H9 (cell line): ENCODE results near the gene POP4. TPM values are rescaled to one million over a fixed set of nuclear protein-coding genes. Genes with fewer than 3 reads are reported as not detected.

Experiments
- DNase-seq: peaks from one replicate; pipeline ENCODE4 v3.0.0-alpha.2; 2017
- H2AFZ ChIP-seq: one replicate; pipeline ENCODE4 v1.6.1; 2013; ENCODE audit warnings: mild to moderate bottlenecking, low read length, control low read depth, moderate library complexity
- H2AK5ac ChIP-seq: 2 replicates; pipeline ENCODE4 v1.6.1; 2013; ENCODE audit warnings: low read length, control low read depth, mixed read lengths; ENCODE audit not compliant: insufficient read length
- H2BK120ac ChIP-seq: one replicate; pipeline ENCODE4 v1.6.1; 2013; ENCODE audit warnings: low read depth, mild to moderate bottlenecking, low read length, control low read depth, inconsistent platforms; ENCODE audit not compliant: poor library complexity, severe bottlenecking
- H2BK12ac ChIP-seq: 2 replicates; pipeline ENCODE4 v1.6.1; 2013; ENCODE audit warnings: low read length, control low read depth, mixed read lengths, low read depth; ENCODE audit not compliant: insufficient read length
- H2BK15ac ChIP-seq: 2 replicates; pipeline ENCODE4 v1.6.1; 2013; ENCODE audit warnings: low read depth, low read length, control low read depth
- H2BK20ac ChIP-seq: one replicate; pipeline ENCODE4 v1.6.1; 2013; ENCODE audit warnings: low read depth, mild to moderate bottlenecking, low read length, control low read depth, inconsistent platforms; ENCODE audit not compliant: poor library complexity, severe bottlenecking
- H2BK5ac ChIP-seq: 2 replicates; pipeline ENCODE4 v1.6.1; 2013; ENCODE audit warnings: low read length, control low read depth, mixed read lengths; ENCODE audit not compliant: insufficient read length
- H3K14ac ChIP-seq: 2 replicates; pipeline ENCODE4 v1.6.1; 2013; ENCODE audit warnings: low read length, control low read depth; ENCODE audit not compliant: insufficient read depth
- H3K18ac ChIP-seq: 2 replicates; pipeline ENCODE4 v1.6.1; 2013; ENCODE audit warnings: low read depth, mild to moderate bottlenecking, mixed read lengths, low read length, control low read depth; ENCODE audit not compliant: insufficient read length
- H3K23ac ChIP-seq: 2 replicates; pipeline ENCODE4 v1.6.1; 2013; ENCODE audit warnings: low read length, control low read depth, mixed read lengths, low read depth; ENCODE audit not compliant: insufficient read length
- H3K23me2 ChIP-seq: 2 replicates; pipeline ENCODE4 v1.6.1; 2013; ENCODE audit warnings: low read depth, mild to moderate bottlenecking, mixed read lengths, low read length, control low read depth; ENCODE audit not compliant: insufficient read length, poor library complexity, severe bottlenecking
- H3K27ac ChIP-seq: 2 replicates; pipeline ENCODE4 v1.5.1; 2013; ENCODE audit warnings: low read length, control low read depth, mixed read lengths, low read depth; ENCODE audit not compliant: insufficient read length
- H3K27me3 ChIP-seq: 2 replicates; pipeline ENCODE4 v1.6.1; 2013; ENCODE audit warnings: low read length, control low read depth, inconsistent platforms; ENCODE audit not compliant: insufficient read depth
- H3K4ac ChIP-seq: 2 replicates; pipeline ENCODE4 v1.6.1; 2013; ENCODE audit warnings: low read depth, mild to moderate bottlenecking, control low read depth, inconsistent platforms, low read length, moderate library complexity
- H3K4me1 ChIP-seq: 2 replicates; pipeline ENCODE4 v1.6.1; 2013; ENCODE audit warnings: low read length, control low read depth, inconsistent platforms; ENCODE audit not compliant: insufficient read depth
- H3K4me2 ChIP-seq: 2 replicates; pipeline ENCODE4 v1.6.1; 2013; ENCODE audit warnings: low read length, control low read depth, mixed read lengths; ENCODE audit not compliant: insufficient read length, insufficient read depth
- H3K56ac ChIP-seq: 2 replicates; pipeline ENCODE4 v1.6.1; 2013; ENCODE audit warnings: low read depth, mild to moderate bottlenecking, mixed read lengths, low read length, control low read depth; ENCODE audit not compliant: insufficient read length
- H3K79me1 ChIP-seq: 2 replicates; pipeline ENCODE4 v1.6.1; 2013; ENCODE audit warnings: low read depth, mild to moderate bottlenecking, moderate library complexity, low read length, control low read depth, inconsistent platforms; ENCODE audit not compliant: insufficient read depth, poor library complexity, severe bottlenecking
- H3K79me2 ChIP-seq: 2 replicates; pipeline ENCODE4 v1.6.1; 2013; ENCODE audit warnings: low read length, control low read depth, inconsistent platforms; ENCODE audit not compliant: insufficient read depth
- H3K9ac ChIP-seq: 2 replicates; pipeline ENCODE4 v1.6.1; 2013; ENCODE audit warnings: low read length, control low read depth, mixed read lengths; ENCODE audit not compliant: insufficient read length; ENCODE audit errors: extremely low read depth
- H3K9me3 ChIP-seq: one replicate; pipeline ENCODE4 v1.6.1; 2013; ENCODE audit warnings: low read depth, low read length, inconsistent platforms; ENCODE audit not compliant: control insufficient read depth
- H3T11ph ChIP-seq: one replicate; pipeline ENCODE4 v1.6.1; 2013; ENCODE audit warnings: mild to moderate bottlenecking, low read length, control low read depth, inconsistent platforms
- H4K20me1 ChIP-seq: one replicate; pipeline ENCODE4 v1.6.1; 2013; ENCODE audit not compliant: control insufficient read depth, insufficient read length, insufficient read depth
- H4K5ac ChIP-seq: 2 replicates; pipeline ENCODE4 v1.6.1; 2013; ENCODE audit warnings: low read depth, mild to moderate bottlenecking, mixed read lengths, low read length, control low read depth; ENCODE audit not compliant: insufficient read length
- H4K8ac ChIP-seq: replicated peaks from 2 replicates; pipeline ENCODE4 v1.6.1; 2013; ENCODE audit warnings: low read length, control low read depth, mixed read lengths, low read depth; ENCODE audit not compliant: insufficient read length
- H4K91ac ChIP-seq: 2 replicates; pipeline ENCODE4 v1.6.1; 2013; ENCODE audit warnings: low read depth, mild to moderate bottlenecking, moderate library complexity, mixed read lengths, low read length, control low read depth; ENCODE audit not compliant: insufficient read length
- H3K27ac Mint-ChIP-seq, 3 experiments: 2 replicates in 2 of 3; 3 replicates in 1 of 3; pipeline ENCODE4 v1.8.0; 2020 to 2021; ENCODE audit warnings: mixed read lengths in 3 of 3, mild to moderate bottlenecking in 1 of 3, moderate library complexity in 1 of 3
- H3K27me3 Mint-ChIP-seq: 2 replicates; pipeline ENCODE4 v1.8.0; 2021; ENCODE audit warnings: low read depth, mild to moderate bottlenecking, moderate library complexity, mixed read lengths
- H3K36me3 Mint-ChIP-seq, 3 experiments: 2 replicates in 2 of 3; 3 replicates in 1 of 3; pipeline ENCODE4 v1.8.0; 2020 to 2021; ENCODE audit warnings: low read depth in 3 of 3, mixed read lengths in 3 of 3; ENCODE audit not compliant: insufficient read depth in 1 of 3
- H3K4me1 Mint-ChIP-seq, 2 experiments: 2 replicates each; pipeline ENCODE4 v1.8.0; 2020; ENCODE audit warnings: mixed read lengths in 2 of 2
- H3K4me3 Mint-ChIP-seq, 2 experiments: 2 replicates in 1 of 2; 3 replicates in 1 of 2; pipeline ENCODE4 v1.8.0; 2020 to 2021; ENCODE audit warnings: mild to moderate bottlenecking in 2 of 2, mixed read lengths in 2 of 2, moderate library complexity in 1 of 2
- H3K9me3 Mint-ChIP-seq, 2 experiments: 2 replicates in 1 of 2; 3 replicates in 1 of 2; pipeline ENCODE4 v1.8.0; 2020; ENCODE audit warnings: mild to moderate bottlenecking in 2 of 2, mixed read lengths in 2 of 2, moderate library complexity in 1 of 2
- WGBS: extraction: QIAGEN DNeasy Blood & Tissue Kit; methylation state at CpG from one replicate; pipeline ENCODE4 v1.1.7; 2013; ENCODE audit warnings: missing lambda C conversion rate, low lambda C conversion rate, mixed read lengths; ENCODE audit not compliant: insufficient read length; ENCODE audit errors: extremely low coverage; 5-methylcytosine and 5-hydroxymethylcytosine counted together
- total RNA-seq: library from RNA; stranded (reverse); gene quantifications from 2 replicates; pipeline ENCODE4 v1.2.1, GENCODE V29; 2021
- TF ChIP-seq, protein P1 (sequence below): fragments of 200-600 bp; sonication (generic); conservative IDR thresholded peaks from 3 replicates; pipeline ENCODE4 v1.8.0; 2021; ENCODE audit warnings: antibody characterized with exemption, mild to moderate bottlenecking

The POP4 gene
- total RNA-seq, 1 experiment from 2014 or later = 51.4 TPM

DNA sequence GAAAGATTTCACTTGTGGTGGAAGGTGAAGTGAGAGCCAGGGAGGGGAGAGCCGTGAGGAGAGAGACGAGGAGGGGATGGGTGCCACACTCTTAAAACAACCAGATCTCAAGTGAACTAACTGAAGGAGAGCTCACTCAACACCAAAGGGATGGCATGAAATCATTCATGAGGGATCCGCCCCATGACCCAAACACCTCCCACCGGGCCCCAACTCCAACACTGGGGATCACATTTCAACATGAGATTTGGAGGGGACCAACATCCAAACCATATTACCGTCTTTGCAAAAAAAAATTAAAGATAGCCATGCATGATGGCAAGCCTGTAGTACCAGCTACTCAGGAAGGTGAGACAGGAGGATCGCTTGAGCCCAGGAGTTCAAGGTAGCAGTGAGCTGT, 34.9 kb upstream of the POP4 start:
- Histone ChIP-seq H3K4me1 (no peaks in the 10 kb centered on the region), H3K79me1 (no peaks in the 10 kb centered on the region), H2BK120ac (no peak overlapping the region), H3K14ac (no peak overlapping the region), H3K9me3 (no peaks in the 10 kb centered on the region), H2AK5ac (no peak overlapping the region), H3K23me2 (no peaks in the 10 kb centered on the region), H4K8ac (peak overlapping the region; percentile 46), H4K20me1 (no peaks in the 10 kb centered on the region), H2BK12ac (no peak overlapping the region), H2BK20ac (no peak overlapping the region), H4K91ac (no peak overlapping the region), H4K5ac (no peak overlapping the region), H3K79me2 (no peaks in the 10 kb centered on the region), H3K27me3 (no peaks in the 10 kb centered on the region), H2AFZ (no peak overlapping the region), H3K4ac (no peak overlapping the region), H3K27ac (no peak overlapping the region), H3K9ac (no peak overlapping the region), H3K23ac (no peak overlapping the region), H2BK15ac (no peak overlapping the region), H2BK5ac (no peak overlapping the region), H3K18ac (no peak overlapping the region), H3K4me2 (no peak overlapping the region), H3K56ac (no peak overlapping the region), H3T11ph (no peak overlapping the region)
- Mint-ChIP-seq H3K4me1 (peaks cover 9 to 19% of the 10 kb centered on the region in 2 experiments), H3K27ac (no peak overlapping the region), H3K9me3 (no peaks in the 10 kb centered on the region), H3K27me3 (peaks cover 59% of the 10 kb centered on the region), H3K4me3 (no peak overlapping the region), H3K36me3 (no peaks in the 10 kb centered on the region)
- TF ChIP-seq, protein P1, sequence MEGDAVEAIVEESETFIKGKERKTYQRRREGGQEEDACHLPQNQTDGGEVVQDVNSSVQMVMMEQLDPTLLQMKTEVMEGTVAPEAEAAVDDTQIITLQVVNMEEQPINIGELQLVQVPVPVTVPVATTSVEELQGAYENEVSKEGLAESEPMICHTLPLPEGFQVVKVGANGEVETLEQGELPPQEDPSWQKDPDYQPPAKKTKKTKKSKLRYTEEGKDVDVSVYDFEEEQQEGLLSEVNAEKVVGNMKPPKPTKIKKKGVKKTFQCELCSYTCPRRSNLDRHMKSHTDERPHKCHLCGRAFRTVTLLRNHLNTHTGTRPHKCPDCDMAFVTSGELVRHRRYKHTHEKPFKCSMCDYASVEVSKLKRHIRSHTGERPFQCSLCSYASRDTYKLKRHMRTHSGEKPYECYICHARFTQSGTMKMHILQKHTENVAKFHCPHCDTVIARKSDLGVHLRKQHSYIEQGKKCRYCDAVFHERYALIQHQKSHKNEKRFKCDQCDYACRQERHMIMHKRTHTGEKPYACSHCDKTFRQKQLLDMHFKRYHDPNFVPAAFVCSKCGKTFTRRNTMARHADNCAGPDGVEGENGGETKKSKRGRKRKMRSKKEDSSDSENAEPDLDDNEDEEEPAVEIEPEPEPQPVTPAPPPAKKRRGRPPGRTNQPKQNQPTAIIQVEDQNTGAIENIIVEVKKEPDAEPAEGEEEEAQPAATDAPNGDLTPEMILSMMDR = no peak
- WGBS = no CpG with 5 or more reads among the region's 6 CpGs
- no peak for DNase-seq
